HFF-Myc (cell line): Measurements from ENCODE around the gene COX8A.
A peak's percentile ranks its signal among the peaks of the same experiment; 100 is the strongest.

Source experiments
- DNase-seq: peaks from one replicate; pipeline ENCODE4 v3.0.0-alpha.2; 2011; ENCODE audit warnings: low read depth; ENCODE audit errors: extremely low read depth
- H3K4me3 ChIP-seq: replicated peaks from 2 replicates; pipeline ENCODE4 v1.5.1; 2011; ENCODE audit warnings: low read depth, mild to moderate bottlenecking, control low read depth, low read length
- TF ChIP-seq, protein P1 (sequence below): IDR thresholded peaks from 2 replicates; pipeline ENCODE4 v1.5.1; 2012; ENCODE audit warnings: mild to moderate bottlenecking, low read depth, low read length, control low read depth; ENCODE audit errors: missing control alignments

The COX8A gene

GRCh38 chr11:63997801-63998337, 23.4 kb downstream of the COX8A start:
- H3K4me3 ChIP-seq: no peak overlapping the region
- no peak for DNase-seq
- TF ChIP-seq, protein P1, sequence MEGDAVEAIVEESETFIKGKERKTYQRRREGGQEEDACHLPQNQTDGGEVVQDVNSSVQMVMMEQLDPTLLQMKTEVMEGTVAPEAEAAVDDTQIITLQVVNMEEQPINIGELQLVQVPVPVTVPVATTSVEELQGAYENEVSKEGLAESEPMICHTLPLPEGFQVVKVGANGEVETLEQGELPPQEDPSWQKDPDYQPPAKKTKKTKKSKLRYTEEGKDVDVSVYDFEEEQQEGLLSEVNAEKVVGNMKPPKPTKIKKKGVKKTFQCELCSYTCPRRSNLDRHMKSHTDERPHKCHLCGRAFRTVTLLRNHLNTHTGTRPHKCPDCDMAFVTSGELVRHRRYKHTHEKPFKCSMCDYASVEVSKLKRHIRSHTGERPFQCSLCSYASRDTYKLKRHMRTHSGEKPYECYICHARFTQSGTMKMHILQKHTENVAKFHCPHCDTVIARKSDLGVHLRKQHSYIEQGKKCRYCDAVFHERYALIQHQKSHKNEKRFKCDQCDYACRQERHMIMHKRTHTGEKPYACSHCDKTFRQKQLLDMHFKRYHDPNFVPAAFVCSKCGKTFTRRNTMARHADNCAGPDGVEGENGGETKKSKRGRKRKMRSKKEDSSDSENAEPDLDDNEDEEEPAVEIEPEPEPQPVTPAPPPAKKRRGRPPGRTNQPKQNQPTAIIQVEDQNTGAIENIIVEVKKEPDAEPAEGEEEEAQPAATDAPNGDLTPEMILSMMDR: no peak

DNA sequence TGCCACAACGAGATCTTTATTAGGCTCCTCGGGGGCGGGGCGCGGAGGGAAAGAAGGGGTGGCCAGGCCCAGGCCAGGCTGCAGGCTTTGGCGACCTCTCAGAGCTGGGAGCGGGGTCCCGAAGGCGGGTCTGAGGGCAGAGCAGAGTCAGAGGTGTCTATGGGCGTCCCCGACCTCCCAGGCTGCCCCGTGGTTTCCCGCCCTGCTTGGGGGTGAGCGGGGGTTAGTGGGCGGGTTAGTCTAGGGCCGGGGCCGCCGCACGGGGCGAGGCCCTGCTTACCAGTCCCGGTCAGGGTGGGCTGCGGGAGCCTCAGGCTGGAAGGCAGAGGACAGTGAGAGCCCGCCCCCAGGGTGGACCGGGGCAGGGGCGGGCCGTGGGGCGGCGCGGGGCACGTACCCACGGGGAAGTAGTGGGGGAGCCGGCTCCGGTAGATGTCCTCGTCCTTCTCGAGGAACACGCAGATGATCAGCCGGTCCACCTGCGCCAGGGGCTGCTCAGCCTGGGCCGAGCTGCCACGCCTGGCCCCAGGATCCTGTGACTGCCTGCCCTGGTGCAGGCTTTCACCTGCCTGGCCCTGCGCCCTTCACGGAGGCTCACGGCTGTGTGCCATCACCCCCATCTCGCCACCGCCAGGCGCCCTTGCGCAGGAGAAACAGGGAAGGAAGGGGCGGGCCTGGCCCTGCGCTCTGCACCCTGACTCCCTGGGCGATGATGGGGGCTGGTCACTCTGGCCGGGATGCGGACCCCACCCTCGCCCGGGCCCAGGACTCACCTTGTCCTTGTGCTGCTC, 24.3 kb downstream of the COX8A start:
- DNase-seq: no peak
- no peak overlapping the region for H3K4me3 ChIP-seq

GRCh38 chr11:63999349-64000025, 25.1 kb downstream of the COX8A start:
- TF ChIP-seq, protein P1: no peak
- no peak for DNase-seq
- no peak overlapping the region for H3K4me3 ChIP-seq

More for the DNA sequence above, 24.3 kb downstream of the COX8A start:
- TF ChIP-seq, protein P1: no peak

GRCh38 chr11:64000026-64000739, 25.8 kb downstream of the COX8A start:
- DNase-seq: no peak
- H3K4me3 ChIP-seq: no peak overlapping the region
- TF ChIP-seq, protein P1: peak; percentile 55

DNA sequence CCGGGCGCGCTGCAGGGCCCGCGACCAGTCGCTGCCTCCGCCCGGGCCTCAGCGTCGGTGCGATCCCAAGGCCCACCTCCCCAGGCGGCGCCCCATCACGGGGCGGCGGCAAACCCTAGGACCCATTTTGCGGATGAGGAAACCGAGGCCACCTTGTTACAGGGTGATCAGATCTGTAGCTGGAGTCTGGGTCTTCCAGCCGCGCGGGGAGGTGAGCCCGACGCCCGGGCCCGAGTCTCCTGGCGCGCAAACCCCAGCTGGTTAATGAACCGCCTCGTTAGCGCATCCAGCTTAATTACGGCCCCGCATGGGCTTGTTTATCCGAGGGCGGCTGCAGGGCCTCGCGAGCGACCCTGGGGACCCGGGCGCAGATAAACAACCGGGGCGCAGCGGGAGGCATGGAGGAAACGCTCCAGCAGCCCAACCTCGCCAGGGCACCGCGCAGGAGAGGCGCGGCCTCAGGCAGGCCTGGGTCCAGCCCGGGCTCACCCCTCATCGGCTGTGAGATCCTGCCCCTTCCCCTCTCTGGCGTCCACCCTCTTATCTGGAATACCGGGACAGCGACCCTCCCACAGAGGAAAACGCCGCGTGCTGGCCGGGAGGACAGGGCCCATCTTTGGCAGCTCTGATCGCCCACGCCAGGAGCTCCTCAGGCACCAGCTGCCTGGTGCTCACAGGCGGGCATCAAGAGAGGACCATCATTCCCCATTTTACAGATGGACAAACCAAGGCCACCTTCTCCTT, 26.5 kb downstream of the COX8A start:
- TF ChIP-seq, protein P1: no peak
- DNase-seq: no peak
- no peak overlapping the region for H3K4me3 ChIP-seq
